Measurements from ENCODE around the gene NISCH. TPM values are rescaled to one million over a fixed set of nuclear protein-coding genes. Genes with fewer than 3 reads are reported as not detected.

Gene NISCH
- total and polyA plus RNA-seq, 2 experiments from 2014 or later: 18.4 to 76.4 TPM

GRCh38 chr3:52518723-52519444 lies 63.5 kb downstream of the NISCH start (continued):
- TF ChIP-seq ZNF462 (CRISPR knock-in tag; IDR thresholded peaks at IDR 0.05) (no peak), EZH2phosphoT487 (IDR thresholded peaks at IDR 0.05; ENCODE audit: unreplicated experiment) (no peak)

GRCh38 chr3:52519445-52520140 lies 64.2 kb downstream of the NISCH start:
- Histone ChIP-seq H3K4me2 (peak overlapping the region; percentile 81; the same call in 1 of the 2 replicates), H3K79me2 (replicated peaks; ENCODE audit: insufficient read depth) (no peaks in the 10 kb centered on the region), H3F3A (replicated peaks; ENCODE audit: low read depth) (0 out of 2 replicates have a peak, but pooled peaks cover 2% of the 10 kb centered on the region), H2AFZ (peak overlapping the region; percentile 88; the same call in 1 of the 2 replicates), H3K36me3 (ENCODE audit: insufficient read depth) (no peaks in the 10 kb centered on the region), H4K20me1 (replicated peaks; ENCODE audit: insufficient read depth) (no peaks in the 10 kb centered on the region), H3K27me3 (ENCODE audit: insufficient read depth) (no peaks in the 10 kb centered on the region), H3K27ac (ENCODE audit: low read depth) (no peak overlapping the region), H3K9me2 (ENCODE audit: insufficient read depth) (no peaks in the 10 kb centered on the region), H3K4me3 (peak overlapping the region; percentile 58), H3K4me1 (ENCODE audit: insufficient read depth) (no peaks in the 10 kb centered on the region)
- Mint-ChIP-seq H3K36me3 (ENCODE audit: low read depth) (peaks cover 9% of the 10 kb centered on the region), H3K4me3 (peak overlapping the region; percentile 70), H3K4me1 (peaks cover 3% of the 10 kb centered on the region; the same call in 2 of the 3 replicates), H3K27ac (no peak overlapping the region), H3K27me3 (ENCODE audit: insufficient read depth, low read depth, poor library complexity) (peaks cover 17% of the 10 kb centered on the region), H3K9me3 (no peaks in the 10 kb centered on the region)
- DNase-seq (ENCODE audit: low spot score): no peak
- ATAC-seq: no peak
- TF ChIP-seq POLR2AphosphoS5 (IDR thresholded peaks at IDR 0.05; ENCODE audit: low read depth) (no peak), CREB1 (CRISPR knock-in tag; IDR thresholded peaks at IDR 0.05; ENCODE audit: low read depth) (no peak), CTCF (conservative IDR thresholded peaks at IDR 0.05; ENCODE audit: low read depth in 2 of 2) (no peak), ZNF331 (CRISPR knock-in tag; IDR thresholded peaks at IDR 0.05; ENCODE audit: low read depth) (no peak), EZH2phosphoT487 (IDR thresholded peaks at IDR 0.05; ENCODE audit: unreplicated experiment) (no peak), JUNB (IDR thresholded peaks at IDR 0.05; ENCODE audit: unreplicated experiment) (no peak), REST (IDR thresholded peaks at IDR 0.05; ENCODE audit: unreplicated experiment) (no peak), NANOG (IDR thresholded peaks at IDR 0.05; ENCODE audit: borderline replicate concordance) (no peak), EZH2 (IDR thresholded peaks at IDR 0.05; ENCODE audit: low read depth, unreplicated experiment) (no peak), ZNF114 (CRISPR knock-in tag; IDR thresholded peaks at IDR 0.05) (no peak)

All from GM23338 (cell line).